Stimulated activated CD4-positive, alpha-beta T cell treated with anti-CD3 and anti-CD28 coated beads, Interleukin-12 subunit alpha, Interleukin-12 subunit beta, amount 100 ng/mL, for 24 hours (primary cell): ENCODE measurements around the gene RABL6.
A peak's percentile ranks its signal among the peaks of the same experiment; 100 is the strongest.
"Not testable (repeated sequence)": the region's sequence is repeated elsewhere in the genome, so short reads cannot be mapped to it uniquely, and the experiment has no call there.

Source experiments
- DNase-seq, 2 experiments: peaks; one replicate each; pipeline ENCODE4 v3.0.0-alpha.2; 2020; ENCODE audit warnings: low read depth in 2 of 2

The RABL6 gene

DNA sequence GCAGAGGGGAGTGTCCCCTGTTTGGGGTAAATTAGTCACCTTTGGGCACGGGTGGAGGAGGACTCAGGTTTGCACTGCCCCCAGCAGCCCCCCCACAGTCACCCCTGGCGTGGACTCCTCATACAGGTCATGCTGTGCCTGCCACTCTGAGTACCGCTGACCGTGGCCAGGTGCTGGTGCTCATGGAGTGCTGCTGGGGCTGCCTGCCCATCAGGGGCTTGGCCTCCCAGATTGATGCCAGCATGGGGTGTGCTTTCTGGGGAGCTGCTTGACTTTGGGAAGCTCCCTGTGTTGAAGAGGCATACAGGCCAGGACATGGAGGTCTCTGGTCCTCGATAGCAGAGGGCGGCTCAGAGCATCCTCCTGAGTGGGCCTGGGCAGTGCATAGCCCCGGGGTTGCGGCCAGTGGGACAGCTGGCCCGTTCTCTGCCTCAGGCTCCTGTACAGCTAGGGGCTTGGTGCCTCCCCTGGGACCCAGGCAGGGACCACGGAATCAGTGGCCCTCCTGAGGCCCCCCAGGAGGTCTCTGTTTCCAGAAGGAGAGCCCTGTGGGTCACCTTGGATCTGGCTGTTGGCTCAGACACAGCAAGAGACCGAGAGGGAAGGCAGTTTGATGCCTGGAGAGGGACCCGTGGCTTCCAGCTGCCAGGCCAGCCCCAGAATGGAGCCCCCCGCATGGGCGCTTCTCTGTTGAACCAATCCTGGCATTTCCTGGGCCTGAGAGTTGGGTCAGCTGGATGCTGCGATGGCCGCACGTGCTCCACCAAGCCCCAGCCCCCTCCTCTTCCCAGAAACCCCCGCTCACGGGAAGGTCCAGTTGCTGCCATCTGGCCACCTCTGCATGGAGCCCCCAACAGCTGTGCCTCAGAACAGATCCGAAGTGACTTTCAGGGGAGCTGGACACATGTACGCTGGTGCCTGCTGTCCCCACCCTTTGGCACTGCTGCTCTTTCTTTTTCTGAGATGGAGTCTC lies 28.5 kb downstream of the RABL6 start:
- DNase-seq, result no peak

- DNase-seq, result no peak
Measured at GRCh38 chr9:136837146-136837855, 29.6 kb downstream of the RABL6 start.

- DNase-seq, result not testable (repeated sequence)
Measured at GRCh38 chr9:136837856-136838277, 30.1 kb downstream of the RABL6 start.

DNA sequence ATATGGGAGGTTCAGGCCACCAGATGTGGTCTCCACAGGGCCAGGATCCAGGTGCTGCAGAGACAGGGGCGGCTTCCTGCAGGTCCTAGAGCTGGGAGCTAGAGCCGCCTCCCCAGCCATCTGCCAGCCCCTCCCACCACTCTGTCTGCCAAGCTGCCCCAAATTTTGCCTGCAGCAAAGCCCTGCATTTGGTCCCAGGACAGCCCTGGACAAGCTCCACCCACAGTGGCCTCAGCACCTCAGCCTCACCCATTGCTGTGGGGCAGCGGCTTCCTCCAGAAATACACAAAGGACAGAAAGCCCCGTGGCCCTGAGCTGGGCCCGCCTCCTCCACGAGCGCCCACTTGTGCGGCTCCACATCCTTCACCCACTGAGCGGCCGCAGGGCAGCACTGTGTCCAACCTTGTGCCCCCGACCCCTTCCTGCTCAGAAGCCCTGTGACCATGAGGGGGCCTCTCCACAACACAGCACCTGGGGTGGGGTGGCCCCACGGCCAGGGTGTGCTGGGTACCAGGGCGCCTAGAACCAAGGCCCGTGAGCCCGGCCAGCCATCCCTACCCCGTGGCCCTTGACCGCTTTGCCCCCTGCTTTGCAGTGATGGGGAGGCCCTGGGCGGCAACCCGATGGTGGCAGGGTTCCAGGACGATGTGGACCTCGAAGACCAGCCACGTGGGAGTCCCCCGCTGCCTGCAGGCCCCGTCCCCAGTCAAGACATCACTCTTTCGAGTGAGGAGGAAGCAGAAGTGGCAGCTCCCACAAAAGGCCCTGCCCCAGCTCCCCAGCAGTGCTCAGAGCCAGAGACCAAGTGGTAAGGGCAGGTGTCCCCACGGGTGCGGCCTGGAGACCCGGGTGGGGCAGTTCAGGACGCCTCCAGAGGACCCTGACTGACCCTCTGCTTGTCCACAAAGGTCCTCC lies 30.8 kb downstream of the RABL6 start:
- DNase-seq, result no peak

GRCh38 chr9:136839229-136840139 lies 31.7 kb downstream of the RABL6 start:
- no peak for DNase-seq

DNA sequence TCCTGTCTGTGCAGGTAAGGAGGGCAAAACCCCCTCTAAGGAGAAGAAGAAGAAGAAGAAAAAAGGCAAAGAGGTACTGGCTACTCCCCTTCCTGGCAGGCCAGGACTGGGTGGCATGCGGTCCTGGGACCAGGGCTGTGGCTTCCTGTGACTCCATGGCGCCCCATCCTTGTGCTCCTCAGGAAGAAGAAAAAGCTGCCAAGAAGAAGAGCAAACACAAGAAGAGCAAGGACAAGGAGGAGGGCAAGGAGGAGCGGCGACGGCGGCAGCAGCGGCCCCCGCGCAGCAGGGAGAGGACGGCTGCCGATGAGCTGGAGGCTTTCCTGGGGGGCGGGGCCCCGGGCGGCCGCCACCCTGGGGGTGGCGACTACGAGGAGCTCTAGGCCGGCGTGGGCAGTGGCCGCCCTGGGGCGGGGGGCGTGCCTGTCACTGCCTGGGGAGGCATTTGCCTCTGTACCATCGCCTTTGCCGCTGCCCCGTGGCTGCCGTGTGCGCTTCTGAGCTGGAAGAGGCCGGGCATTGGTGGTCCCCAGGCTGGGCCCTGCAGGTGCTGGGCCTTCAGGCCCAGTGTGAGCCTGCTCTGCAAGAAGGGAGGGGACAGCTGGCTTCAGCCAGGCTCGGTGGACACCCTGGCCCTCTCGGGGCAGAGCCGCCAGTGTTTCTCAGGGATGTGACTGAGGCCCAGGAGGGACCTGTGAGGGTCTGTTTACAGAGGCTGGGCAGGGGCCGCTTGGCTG lies 32.6 kb downstream of the RABL6 start:
- no peak for DNase-seq

GRCh38 chr9:136840877-136841645 lies 33.3 kb downstream of the RABL6 start:
- no peak for DNase-seq

DNA sequence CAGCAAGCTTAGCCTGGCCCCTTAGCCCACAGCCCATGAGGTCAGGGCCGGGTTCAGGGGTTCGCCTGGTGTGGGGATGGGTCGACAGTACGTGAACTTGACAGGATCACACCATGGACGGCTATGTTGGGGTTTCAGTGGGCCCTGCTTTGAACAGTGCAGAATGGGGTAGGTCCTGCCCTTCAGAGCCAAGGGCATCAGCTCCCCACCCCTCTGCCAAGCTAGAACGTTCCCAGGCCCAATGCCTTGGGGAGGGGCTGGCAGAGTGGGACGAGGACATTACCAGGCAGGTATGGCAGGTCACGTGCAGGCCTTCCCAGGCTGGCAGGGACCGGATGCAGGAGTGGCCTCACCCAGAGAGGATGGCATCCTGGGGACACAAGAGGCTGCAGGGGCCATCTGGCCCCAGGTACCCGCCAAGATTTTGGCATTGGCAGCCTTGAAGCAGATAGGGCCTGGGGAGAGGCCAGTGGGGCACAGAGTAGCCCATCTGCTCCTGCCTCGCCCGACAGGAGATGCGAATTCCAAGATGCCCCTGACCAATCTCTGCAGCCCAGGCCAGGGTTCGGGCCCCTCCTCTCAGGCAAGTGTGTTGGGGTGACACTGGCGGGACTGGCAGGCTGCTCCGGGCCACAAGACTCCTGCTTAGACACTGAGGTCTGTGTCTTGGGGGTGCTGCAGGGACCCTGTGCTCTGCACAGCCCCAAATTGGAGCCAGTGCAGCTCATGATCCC lies 34.1 kb downstream of the RABL6 start:
- DNase-seq, result not testable (repeated sequence)

GRCh38 chr9:136842380-136842948 lies 34.7 kb downstream of the RABL6 start, which contains the start of gene AJM1:
Gene AJM1, plus strand, starts transcription at chr9:136842478. Its CDS starts 1,937 bp downstream, at chr9:136844415.
- peak; percentile 53 to 73 for DNase-seq

GRCh38 chr9:136843159-136843800 lies 35.5 kb downstream of the RABL6 start:
- not testable (repeated sequence) for DNase-seq

- DNase-seq, result peak in 1 of 2 experiments; percentile 60
Measured at GRCh38 chr9:136843801-136844740, 36.3 kb downstream of the RABL6 start.

- DNase-seq, result no peak
Measured at GRCh38 chr9:136844761-136845464, 37.2 kb downstream of the RABL6 start.

GRCh38 chr9:136845465-136846260 lies 37.9 kb downstream of the RABL6 start:
- DNase-seq, result no peak

DNA sequence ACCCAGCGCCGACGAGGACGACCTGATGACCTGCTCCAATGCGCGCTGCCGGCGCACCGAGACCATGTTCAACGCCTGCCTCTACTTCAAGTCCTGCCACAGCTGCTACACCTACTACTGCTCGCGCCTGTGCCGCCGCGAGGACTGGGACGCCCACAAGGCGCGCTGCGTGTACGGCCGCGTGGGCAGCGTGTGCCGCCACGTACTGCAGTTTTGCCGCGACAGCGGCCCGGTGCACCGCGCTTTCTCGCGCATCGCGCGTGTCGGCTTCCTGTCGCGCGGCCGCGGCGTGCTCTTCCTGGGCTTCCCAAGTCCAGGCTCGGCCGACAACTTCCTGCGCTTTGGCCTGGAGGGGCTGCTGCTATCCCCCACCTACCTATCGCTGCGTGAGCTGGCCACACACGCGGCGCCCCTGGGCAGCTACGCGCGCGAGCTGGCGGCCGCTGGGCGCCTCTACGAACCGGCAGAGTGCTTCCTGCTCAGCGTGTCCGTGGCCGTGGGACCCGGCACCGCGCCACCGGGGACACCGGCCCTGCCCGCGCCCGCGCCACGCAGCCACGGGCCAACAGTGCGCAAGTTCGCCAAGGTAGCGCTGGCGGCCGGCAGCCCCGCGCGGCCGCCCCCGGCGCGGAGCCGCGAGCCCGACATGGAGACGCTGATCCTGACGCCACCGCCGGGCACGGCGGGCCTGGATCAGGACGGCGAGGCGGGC lies 38.8 kb downstream of the RABL6 start:
- no peak for DNase-seq
